K562 (cell line): ENCODE measurements around the gene DEGS2. TPM values are rescaled to one million over a fixed set of nuclear protein-coding genes. Genes with fewer than 3 reads are reported as not detected.
A peak's percentile ranks its signal among the peaks of the same experiment; 100 is the strongest.

Experiments
- CHCHD3 ChIP-seq: fragments of 250-450 bp; sonication (Bioruptor Pico); IDR thresholded peaks from 2 replicates; pipeline ENCODE4 v2.1.2; 2022; ENCODE audit warnings: mild to moderate bottlenecking
- CREB1 ChIP-seq, 2 experiments: sonication (generic) in 1 of 2; formaldehyde crosslinking in 1 of 2; IDR thresholded peaks; 2 replicates each; pipeline versions ENCODE4 v1.6.1 to v1.8.0; 2012 to 2022; ENCODE audit warnings: inconsistent platforms in 1 of 2, mild to moderate bottlenecking in 1 of 2, missing genetic modification reagents in 1 of 2, moderate library complexity in 1 of 2
- EGR1 ChIP-seq: fragments of 450-650 bp; conservative IDR thresholded peaks from 2 replicates; pipeline ENCODE4 v1.6.1; 2017; ENCODE audit warnings: mild to moderate bottlenecking
- FOXK2 ChIP-seq, 2 experiments: fragments of 450-650 bp; IDR thresholded peaks in 1 of 2; conservative IDR thresholded peaks in 1 of 2; 2 replicates each; pipeline ENCODE4 v1.6.1; 2016; ENCODE audit warnings: low read depth in 2 of 2, mild to moderate bottlenecking in 1 of 2
- FOXM1 ChIP-seq, 2 experiments: fragments of 450-650 bp in 1 of 2; sonication (generic) in 1 of 2; formaldehyde crosslinking in 1 of 2; IDR thresholded peaks; 2 replicates each; pipeline versions ENCODE4 v1.6.1 to v1.9.0; 2017 to 2022; ENCODE audit warnings: low read depth in 2 of 2, mild to moderate bottlenecking in 2 of 2, missing genetic modification reagents in 1 of 2, moderate library complexity in 1 of 2
- GATA2 ChIP-seq: sonication (generic); formaldehyde crosslinking; IDR thresholded peaks from 2 replicates; pipeline ENCODE4 v1.4.0; 2020; ENCODE audit warnings: mild to moderate bottlenecking, missing genetic modification reagents
- HNRNPLL ChIP-seq: fragments of 200-400 bp; formaldehyde crosslinking; IDR thresholded peaks from 2 replicates; pipeline ENCODE4 v1.6.1; 2017; ENCODE audit warnings: low read length, low read depth, mild to moderate bottlenecking; ENCODE audit not compliant: poor library complexity, severe bottlenecking
- MCM5 ChIP-seq: fragments of 450-650 bp; IDR thresholded peaks from 2 replicates; pipeline ENCODE4 v1.6.1; 2016; ENCODE audit warnings: low read depth
- NFIX ChIP-seq: fragments of 250-450 bp; sonication (Bioruptor Pico); IDR thresholded peaks from 2 replicates; pipeline ENCODE4 v1.4.0; 2020; ENCODE audit warnings: low read depth, mild to moderate bottlenecking, moderate library complexity
- POLR2AphosphoS2 ChIP-seq: IDR thresholded peaks from 2 replicates; pipeline ENCODE4 v1.6.1; 2012; ENCODE audit warnings: low read length, improper control_type of control experiment
- PTBP1 ChIP-seq: fragments of 200-400 bp; formaldehyde crosslinking; IDR thresholded peaks from 2 replicates; pipeline ENCODE4 v1.6.1; 2017; ENCODE audit warnings: low read depth, low read length
- RBBP5 ChIP-seq: fragments of 200-600 bp; sonication (generic); IDR thresholded peaks from 2 replicates; pipeline ENCODE4 v1.6.1; 2012; ENCODE audit warnings: borderline replicate concordance, mild to moderate bottlenecking, low read length, control low read depth, inconsistent platforms; ENCODE audit not compliant: insufficient read depth, poor library complexity, severe bottlenecking
- SIRT6 ChIP-seq: IDR thresholded peaks from one replicate; pipeline ENCODE4 v1.6.1; 2012; ENCODE audit warnings: low read depth, mild to moderate bottlenecking, control low read depth, inconsistent platforms, low read length, moderate library complexity
- TBP ChIP-seq: optimal IDR thresholded peaks from 2 replicates; pipeline ENCODE3; 2011; ENCODE audit warnings: low read depth, low read length, improper control_type of control experiment
- TEAD1 ChIP-seq, 2 experiments: fragments of 450-650 bp in 1 of 2; sonication (generic) in 1 of 2; formaldehyde crosslinking; IDR thresholded peaks; 2 replicates each; pipeline versions ENCODE4 v1.4.0 to v1.8.0; 2020 to 2022; ENCODE audit warnings: mild to moderate bottlenecking in 2 of 2, missing genetic modification reagents in 1 of 2
- TGIF2 ChIP-seq: sonication (generic); formaldehyde crosslinking; IDR thresholded peaks from 2 replicates; pipeline ENCODE4 v1.8.1; 2022; ENCODE audit warnings: mild to moderate bottlenecking, missing genetic modification reagents, moderate library complexity
- U2AF2 ChIP-seq: fragments of 200-400 bp; formaldehyde crosslinking; optimal IDR thresholded peaks from 2 replicates; pipeline ENCODE3; 2017; ENCODE audit warnings: low read depth, mild to moderate bottlenecking, low read length
- XRCC5 ChIP-seq: fragments of 200-400 bp; formaldehyde crosslinking; IDR thresholded peaks from 2 replicates; pipeline ENCODE4 v1.6.1; 2017; ENCODE audit warnings: low read depth, mild to moderate bottlenecking, low read length
- ZFPM2 ChIP-seq: fragments of 250-450 bp; sonication (Bioruptor Pico); IDR thresholded peaks from 2 replicates; pipeline ENCODE4 v1.5.1; 2022; ENCODE audit warnings: mild to moderate bottlenecking
- ZNF384 ChIP-seq: IDR thresholded peaks from 2 replicates; pipeline ENCODE4 v1.6.1; 2012; ENCODE audit warnings: low read depth, low read length, improper control_type of control experiment
- ZNF785 ChIP-seq: fragments of 250-450 bp; sonication (Bioruptor Pico); IDR thresholded peaks from 2 replicates; pipeline ENCODE4 v1.4.0; 2020; ENCODE audit warnings: mild to moderate bottlenecking
- ZNF79 ChIP-seq: fragments of 250-450 bp; sonication (Bioruptor Pico); IDR thresholded peaks from 2 replicates; pipeline ENCODE4 v1.4.0; 2020; ENCODE audit warnings: low read depth, mild to moderate bottlenecking, moderate library complexity
- polyA plus RNA-seq, 8 experiments: library from polyadenylated mRNA; depleted of rRNA in 4 of 8; stranded (reverse) in 5 of 8; unstranded in 3 of 8; fragments of >200 nt; fragmentation: Nextera tagmentation in 2 of 8; fragmentation: Illumina TruSeq in 1 of 8; extraction: Ambion mirVana in 2 of 8; extraction: Trizol in 1 of 8; gene quantifications; 2 replicates each; pipeline versions ENCODE4 v1.2.1 to v1.2.3, GENCODE V29; 2011 to 2014; ENCODE audit warnings: inconsistent platforms in 1 of 8, missing spikeins in 1 of 8
- total RNA-seq, 7 experiments: library from RNA; depleted of rRNA in 6 of 7; stranded (reverse); fragments of >200 nt in 6 of 7; fragmentation: Illumina TruSeq in 2 of 7; extraction: Trizol in 2 of 7; gene quantifications; 2 replicates each; pipeline versions ENCODE4 v1.2.1 to v1.2.3, GENCODE V29; 2011 to 2021; ENCODE audit warnings: low replicate concordance in 1 of 7
- TF ChIP-seq, protein P1 (sequence below): fragments of 450-650 bp; formaldehyde crosslinking; conservative IDR thresholded peaks from 2 replicates; pipeline ENCODE4 v1.4.0; 2022; ENCODE audit warnings: mild to moderate bottlenecking, missing genetic modification characterization
- TF ChIP-seq, protein P2 (sequence below): sonication (generic); formaldehyde crosslinking; IDR thresholded peaks from 2 replicates; pipeline ENCODE4 v1.8.0; 2022; ENCODE audit warnings: mild to moderate bottlenecking, missing genetic modification reagents
- TF ChIP-seq, protein P3 (sequence below): fragments of 250-450 bp; sonication (Bioruptor Pico); IDR thresholded peaks from 2 replicates; pipeline ENCODE4 v1.4.0; 2020; ENCODE audit warnings: mild to moderate bottlenecking

DEGS2 gene
- total and polyA plus RNA-seq, 9 of the 15 experiments (the other 6 are each of a cell fraction or from before 2014, with no cell fraction given): 0.22 to 2.9 (median 0.70) TPM

DNA sequence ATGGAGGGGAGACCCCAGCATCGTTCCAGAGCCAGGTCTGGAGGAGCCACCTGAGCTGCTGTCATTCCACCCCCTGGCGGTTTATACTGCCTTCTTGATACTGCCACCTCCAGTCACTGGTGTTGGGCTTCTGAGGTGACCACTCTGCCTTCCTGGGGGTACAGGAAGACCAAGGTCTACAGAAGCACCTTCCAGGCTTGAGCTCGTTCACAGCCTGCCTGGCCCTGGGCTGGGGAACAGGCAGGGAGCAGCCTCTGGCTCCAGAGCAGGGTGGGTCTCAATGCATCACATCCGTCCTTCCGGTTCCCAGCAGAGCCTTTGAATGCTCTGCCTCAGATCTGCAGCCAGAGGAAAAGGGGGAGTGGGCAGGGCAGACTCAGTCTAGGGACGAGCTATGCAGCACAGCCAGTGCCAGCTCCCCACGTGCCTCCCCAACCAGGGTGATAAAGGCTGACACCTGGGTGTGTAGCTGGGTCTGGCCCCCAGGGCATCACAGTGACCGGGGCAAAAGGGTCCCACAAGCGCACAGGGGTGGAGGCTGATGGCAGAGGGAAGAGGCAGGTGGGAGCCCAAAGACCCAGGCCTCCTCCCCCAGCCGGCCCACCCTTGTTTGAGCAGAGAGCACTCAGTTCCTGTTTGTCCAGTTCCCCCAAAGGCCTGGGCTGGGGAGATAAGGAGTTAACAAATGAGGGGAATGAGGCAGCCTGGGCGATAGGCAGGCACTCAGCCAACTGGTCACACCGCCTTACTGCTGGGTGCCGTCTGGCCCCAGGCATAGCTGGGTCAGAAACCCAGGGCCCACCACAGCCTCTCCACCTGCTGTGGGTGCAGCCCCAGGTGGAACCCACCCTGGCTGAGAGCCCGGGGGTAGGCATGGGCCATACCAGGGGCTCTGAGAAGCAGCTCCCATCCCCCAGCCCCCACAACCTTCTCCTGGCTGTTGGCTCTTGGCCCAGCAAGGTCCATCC, 17.1 kb downstream of the DEGS2 start (continued):
- TF ChIP-seq, protein P1, sequence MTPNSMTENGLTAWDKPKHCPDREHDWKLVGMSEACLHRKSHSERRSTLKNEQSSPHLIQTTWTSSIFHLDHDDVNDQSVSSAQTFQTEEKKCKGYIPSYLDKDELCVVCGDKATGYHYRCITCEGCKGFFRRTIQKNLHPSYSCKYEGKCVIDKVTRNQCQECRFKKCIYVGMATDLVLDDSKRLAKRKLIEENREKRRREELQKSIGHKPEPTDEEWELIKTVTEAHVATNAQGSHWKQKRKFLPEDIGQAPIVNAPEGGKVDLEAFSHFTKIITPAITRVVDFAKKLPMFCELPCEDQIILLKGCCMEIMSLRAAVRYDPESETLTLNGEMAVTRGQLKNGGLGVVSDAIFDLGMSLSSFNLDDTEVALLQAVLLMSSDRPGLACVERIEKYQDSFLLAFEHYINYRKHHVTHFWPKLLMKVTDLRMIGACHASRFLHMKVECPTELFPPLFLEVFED (CRISPR knock-in tag): no peak
- peak; percentile 64 for TF ChIP-seq FOXM1 (IDR thresholded peaks at IDR 0.05; ENCODE audit: low read depth)
- TF ChIP-seq FOXM1 (CRISPR knock-in tag; IDR thresholded peaks at IDR 0.05; ENCODE audit: low read depth): 0 out of 2 replicates have a peak, but pooled peaks have one; percentile 10
- TF ChIP-seq HNRNPLL: no peak
- no peak for TF ChIP-seq POLR2AphosphoS2
- TF ChIP-seq SIRT6: no peak
- peak; percentile 30; the same call in 1 of the 2 replicates for TF ChIP-seq CREB1 (IDR thresholded peaks at IDR 0.05)
- TF ChIP-seq CREB1 (CRISPR knock-in tag; IDR thresholded peaks at IDR 0.05): no peak
- TF ChIP-seq, protein P2, sequence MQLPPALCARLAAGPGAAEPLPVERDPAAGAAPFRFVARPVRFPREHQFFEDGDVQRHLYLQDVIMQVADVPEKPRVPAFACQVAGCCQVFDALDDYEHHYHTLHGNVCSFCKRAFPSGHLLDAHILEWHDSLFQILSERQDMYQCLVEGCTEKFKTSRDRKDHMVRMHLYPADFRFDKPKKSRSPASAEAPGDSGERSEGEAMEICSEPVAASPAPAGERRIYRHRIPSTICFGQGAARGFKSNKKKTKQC (CRISPR knock-in tag): no peak
- no peak for TF ChIP-seq U2AF2
- no peak for TF ChIP-seq ZFPM2
- 0 out of 2 replicates have a peak, but pooled peaks have one; percentile 5 for TF ChIP-seq XRCC5
- no peak for TF ChIP-seq NFIX (CRISPR knock-in tag)
- no peak for TF ChIP-seq ZNF785 (CRISPR knock-in tag)
- no peak for TF ChIP-seq ZNF384
- peak; percentile 92 for TF ChIP-seq GATA2
- TF ChIP-seq FOXK2 (conservative IDR thresholded peaks at IDR 0.05 in 1 of 2, IDR thresholded peaks at IDR 0.05 in 1 of 2; ENCODE audit: low read depth in 2 of 2): no peak
- TF ChIP-seq PTBP1: no peak
- TF ChIP-seq CHCHD3 (CRISPR knock-in tag): no peak
- TF ChIP-seq, protein P3, sequence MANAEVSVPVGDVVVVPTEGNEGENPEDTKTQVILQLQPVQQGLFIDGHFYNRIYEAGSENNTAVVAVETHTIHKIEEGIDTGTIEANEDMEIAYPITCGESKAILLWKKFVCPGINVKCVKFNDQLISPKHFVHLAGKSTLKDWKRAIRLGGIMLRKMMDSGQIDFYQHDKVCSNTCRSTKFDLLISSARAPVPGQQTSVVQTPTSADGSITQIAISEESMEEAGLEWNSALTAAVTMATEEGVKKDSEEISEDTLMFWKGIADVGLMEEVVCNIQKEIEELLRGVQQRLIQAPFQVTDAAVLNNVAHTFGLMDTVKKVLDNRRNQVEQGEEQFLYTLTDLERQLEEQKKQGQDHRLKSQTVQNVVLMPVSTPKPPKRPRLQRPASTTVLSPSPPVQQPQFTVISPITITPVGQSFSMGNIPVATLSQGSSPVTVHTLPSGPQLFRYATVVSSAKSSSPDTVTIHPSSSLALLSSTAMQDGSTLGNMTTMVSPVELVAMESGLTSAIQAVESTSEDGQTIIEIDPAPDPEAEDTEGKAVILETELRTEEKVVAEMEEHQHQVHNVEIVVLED: no peak
- TF ChIP-seq MCM5: no peak
- no peak for TF ChIP-seq TEAD1 (CRISPR knock-in tag; IDR thresholded peaks at IDR 0.05)
- peak; percentile 5 for TF ChIP-seq TBP
- TF ChIP-seq TGIF2 (CRISPR knock-in tag): no peak
- TF ChIP-seq RBBP5: peak; percentile 57
- no peak for TF ChIP-seq ZNF79 (CRISPR knock-in tag)
- TF ChIP-seq EGR1: no peak; the same call in 1 of the 2 replicates
